PC-9 (cell line): Measurements from ENCODE around the gene IGSF21. TPM values are rescaled to one million over a fixed set of nuclear protein-coding genes. Genes with fewer than 3 reads are reported as not detected.

Source experiments
- BruUV-seq: library from RNA; stranded (reverse); fragments of 400-500 nt; replicated peaks from 2 replicates; lab custom pipeline; 2021; lab: Mats Ljungman, UMichigan
- CTCF ChIA-PET: fragments of 300-600 bp; sonication (Branson Sonifier 250); formaldehyde crosslinking; loops from one replicate; lab custom pipeline; 2022; ENCODE audit warnings: antibody characterized with exemption; lab: Charles Lee
- POLR2A ChIA-PET: fragments of 300-600 bp; sonication (Branson Sonifier 250); formaldehyde crosslinking; loops from one replicate; lab custom pipeline; 2022; ENCODE audit warnings: antibody characterized with exemption; ENCODE audit not compliant: unreplicated experiment; lab: Charles Lee
- DNase-seq, 2 experiments: peaks; one replicate each; pipeline versions ENCODE4 v3.0.0 to v3.0.0-alpha.2; 2015 to 2022; ENCODE audit warnings: mixed read lengths in 1 of 2
- H2AFZ ChIP-seq: fragments of 200-600 bp; sonication (generic); 2 replicates; pipeline ENCODE4 v1.8.1; 2017; ENCODE audit warnings: antibody characterized with exemption
- H3F3A ChIP-seq: fragments of 200-600 bp; sonication (generic); 2 replicates; pipeline ENCODE4 v1.8.1; 2017; ENCODE audit warnings: antibody characterized with exemption, mild to moderate bottlenecking, low read depth; ENCODE audit not compliant: insufficient read depth
- H3K27ac ChIP-seq: fragments of 200-600 bp; sonication (generic); 2 replicates; pipeline ENCODE4 v1.6.1; 2016; ENCODE audit warnings: mixed run types
- H3K27me3 ChIP-seq: fragments of 200-600 bp; sonication (generic); 2 replicates; pipeline ENCODE4 v1.6.1; 2016; ENCODE audit warnings: low read depth, mixed run types; ENCODE audit not compliant: insufficient read depth
- H3K36me3 ChIP-seq: fragments of 200-600 bp; sonication (generic); 2 replicates; pipeline ENCODE4 v1.6.1; 2016; ENCODE audit warnings: low read depth, mixed run types
- H3K4me1 ChIP-seq: fragments of 200-600 bp; sonication (generic); replicated peaks from 2 replicates; pipeline ENCODE4 v1.6.1; 2016; ENCODE audit warnings: mixed run types; ENCODE audit not compliant: insufficient read depth
- H3K4me2 ChIP-seq: fragments of 200-600 bp; sonication (generic); 2 replicates; pipeline ENCODE4 v1.6.1; 2017; ENCODE audit warnings: mixed run types
- H3K4me3 ChIP-seq: fragments of 200-600 bp; sonication (generic); 2 replicates; pipeline ENCODE4 v1.6.1; 2016; ENCODE audit warnings: mixed run types
- H3K79me2 ChIP-seq: fragments of 200-600 bp; sonication (generic); 2 replicates; pipeline ENCODE4 v1.6.1; 2017; ENCODE audit warnings: low read depth, mixed run types
- H3K9me2 ChIP-seq: fragments of 200-600 bp; sonication (generic); 2 replicates; pipeline ENCODE4 v1.8.1; 2017; ENCODE audit warnings: mild to moderate bottlenecking; ENCODE audit not compliant: insufficient read depth
- H3K9me3 ChIP-seq: fragments of 200-600 bp; sonication (generic); 2 replicates; pipeline ENCODE4 v1.8.1; 2016; ENCODE audit warnings: low read depth; ENCODE audit not compliant: insufficient read depth
- H4K20me1 ChIP-seq: fragments of 200-600 bp; sonication (generic); 2 replicates; pipeline ENCODE4 v1.8.1; 2017; ENCODE audit not compliant: insufficient read depth
- CTCF ChIP-seq: fragments of 200-600 bp; sonication (generic); conservative IDR thresholded peaks from 2 replicates; pipeline ENCODE4 v1.6.1; 2017; ENCODE audit warnings: mixed run types, antibody characterized with exemption, mild to moderate bottlenecking, moderate library complexity
- EZH2 ChIP-seq: fragments of 200-600 bp; sonication (generic); IDR thresholded peaks from 2 replicates; pipeline ENCODE4 v1.8.0; 2017; ENCODE audit warnings: antibody characterized with exemption, low read depth
- intact Hi-C: fragments of 100-400 bp; cut with micrococcal nuclease; formaldehyde crosslinking; loops from one replicate; pipeline ENCODE4 v1.10.0; 2022; ENCODE audit not compliant: unreplicated experiment
- total RNA-seq: library from RNA; stranded (reverse); gene quantifications from 2 replicates; pipeline ENCODE4 v1.2.3, GENCODE V29; 2021

Gene IGSF21
- total RNA-seq, 1 experiment from 2014 or later, result not detected

DNA sequence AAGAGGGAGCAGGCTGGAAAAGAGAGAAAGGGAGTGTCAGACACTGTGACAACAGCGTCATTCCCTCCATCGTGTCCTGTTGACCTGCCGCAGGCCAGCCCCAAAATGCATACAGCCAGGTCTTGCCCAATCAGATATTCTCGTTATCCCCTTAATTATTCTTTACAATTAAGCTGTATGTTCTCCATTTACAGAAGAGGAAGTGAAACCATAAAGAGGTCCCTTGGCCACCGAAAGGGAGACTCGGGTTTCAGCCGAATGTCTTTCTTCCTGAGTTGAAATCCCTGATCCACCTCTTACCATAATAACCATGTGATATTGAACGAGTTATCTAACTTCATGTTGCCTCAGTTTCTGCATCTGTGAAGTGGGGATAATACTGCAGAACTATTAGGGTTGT lies 70.5 kb downstream of the IGSF21 start:
- Histone ChIP-seq H3K9me2 (no peaks in the 10 kb centered on the region), H3K4me1 (no peaks in the 10 kb centered on the region), H3K9me3 (no peaks in the 10 kb centered on the region), H3K4me2 (no peak overlapping the region), H3K36me3 (no peaks in the 10 kb centered on the region), H2AFZ (no peak overlapping the region), H3K79me2 (no peaks in the 10 kb centered on the region), H3K27ac (no peak overlapping the region), H3F3A (no peaks in the 10 kb centered on the region), H3K4me3 (no peak overlapping the region), H4K20me1 (no peaks in the 10 kb centered on the region), H3K27me3 (peaks cover 86% of the 10 kb centered on the region)
- intact Hi-C loops, result no loop called here
- no TSS peak for BruUV-seq
- POLR2A ChIA-PET, result no interaction called here
- DNase-seq, result no peak
- no peak for TF ChIP-seq CTCF
- no peak for TF ChIP-seq EZH2
- CTCF ChIA-PET, result no interaction called here

GRCh38 chr1:18179009-18179408 lies 71.4 kb downstream of the IGSF21 start:
- Histone ChIP-seq H3K36me3 (no peaks in the 10 kb centered on the region), H3K27ac (no peak overlapping the region), H2AFZ (no peak overlapping the region), H3K4me3 (no peak overlapping the region), H3K4me1 (no peaks in the 10 kb centered on the region), H3K4me2 (no peak overlapping the region), H3K27me3 (peaks cover 78% of the 10 kb centered on the region), H3K79me2 (no peaks in the 10 kb centered on the region), H4K20me1 (no peaks in the 10 kb centered on the region), H3F3A (no peaks in the 10 kb centered on the region), H3K9me2 (no peaks in the 10 kb centered on the region), H3K9me3 (no peaks in the 10 kb centered on the region)
- CTCF ChIA-PET, result no interaction called here
- intact Hi-C loops, result no loop called here
- no peak for DNase-seq
- TF ChIP-seq CTCF (no peak), EZH2 (no peak)
- POLR2A ChIA-PET, result no interaction called here
- no TSS peak for BruUV-seq

GRCh38 chr1:18182398-18183160 lies 75.0 kb downstream of the IGSF21 start:
- TF ChIP-seq EZH2 (no peak), CTCF (no peak)
- Histone ChIP-seq H3K36me3 (no peaks in the 10 kb centered on the region), H3K27ac (no peak overlapping the region), H3K79me2 (no peaks in the 10 kb centered on the region), H2AFZ (no peak overlapping the region), H3K4me3 (no peak overlapping the region), H3F3A (no peaks in the 10 kb centered on the region), H3K4me2 (no peak overlapping the region), H3K9me2 (no peaks in the 10 kb centered on the region), H3K9me3 (no peaks in the 10 kb centered on the region), H3K27me3 (peaks cover 56% of the 10 kb centered on the region), H4K20me1 (no peaks in the 10 kb centered on the region), H3K4me1 (no peaks in the 10 kb centered on the region)
- CTCF ChIA-PET, result no interaction called here
- POLR2A ChIA-PET, result no interaction called here
- intact Hi-C loops, result no loop called here
- BruUV-seq, result no TSS peak
- DNase-seq, result no peak
